T-helper 1 cell treated with Interleukin-12 subunit alpha and Interleukin-12 subunit beta and Interleukin-4 antibody, amounts not matched to agents 30 ng/mL and 1 ng/mL, for 36 hours (primary cell): ENCODE measurements around the gene XDH. TPM values are rescaled to one million over a fixed set of nuclear protein-coding genes. Genes with fewer than 3 reads are reported as not detected.

Experiments used
- intact Hi-C: fragments of 100-400 bp; cut with micrococcal nuclease; formaldehyde crosslinking; loops from one replicate; pipeline ENCODE4 v1.15.1; 2024
- total RNA-seq: library from RNA; stranded (reverse); gene quantifications from 2 replicates; pipeline ENCODE4 v1.2.3, GENCODE V29; 2022

The XDH gene
- total RNA-seq, 1 donor from 2014 or later: 0.17 TPM

DNA sequence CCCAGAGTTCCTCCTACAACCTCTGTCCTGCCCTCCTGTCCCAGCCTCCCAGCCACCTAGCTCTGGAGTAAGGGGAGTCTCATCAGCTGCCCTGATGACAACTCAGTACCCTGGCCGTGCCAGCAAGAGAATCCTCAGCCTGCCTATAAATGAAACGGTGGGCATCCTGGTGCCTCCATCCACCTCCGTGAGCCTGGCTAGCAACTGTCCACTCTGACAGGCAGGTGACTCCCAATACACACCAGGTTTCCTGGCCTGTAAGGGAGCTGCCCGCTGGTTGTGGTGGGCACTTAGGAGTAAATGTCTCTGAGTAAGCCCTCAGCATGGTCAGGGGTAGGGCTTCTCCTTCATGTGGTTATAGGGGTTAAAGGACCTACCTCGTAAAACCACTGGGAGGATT lies 81.5 kb downstream of the XDH start:
- intact Hi-C loops: loop anchor here (1.0 to 5.0 kb wide), 8 partner anchors 116 to 1168 kb away; partner anchors contain the start of genes CAPN14 and GALNT14

DNA sequence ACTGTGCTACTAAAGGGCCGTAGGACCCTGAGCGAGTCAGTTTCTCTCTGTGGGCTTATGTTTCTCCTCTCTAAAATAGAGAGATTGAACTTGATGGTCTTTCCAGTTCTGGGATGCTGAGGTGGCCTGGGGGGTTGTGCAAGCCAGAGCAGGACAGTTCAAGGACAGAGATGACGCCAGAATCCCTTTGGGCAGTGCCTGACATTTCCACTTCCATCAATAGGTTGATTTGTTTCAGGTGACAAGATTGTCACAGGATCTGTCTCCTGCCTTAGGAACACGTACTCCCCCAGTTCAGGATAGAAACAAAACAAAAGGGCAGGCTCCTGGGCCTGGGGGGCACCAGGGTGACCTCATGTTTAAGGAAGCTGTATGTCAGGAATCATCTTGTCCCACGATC lies 82.0 kb downstream of the XDH start:
- intact Hi-C loops: loop anchor here (2.0 to 5.0 kb wide), 3 partner anchors 115 to 345 kb away; partner anchors contain the start of genes CAPN14 and GALNT14

DNA sequence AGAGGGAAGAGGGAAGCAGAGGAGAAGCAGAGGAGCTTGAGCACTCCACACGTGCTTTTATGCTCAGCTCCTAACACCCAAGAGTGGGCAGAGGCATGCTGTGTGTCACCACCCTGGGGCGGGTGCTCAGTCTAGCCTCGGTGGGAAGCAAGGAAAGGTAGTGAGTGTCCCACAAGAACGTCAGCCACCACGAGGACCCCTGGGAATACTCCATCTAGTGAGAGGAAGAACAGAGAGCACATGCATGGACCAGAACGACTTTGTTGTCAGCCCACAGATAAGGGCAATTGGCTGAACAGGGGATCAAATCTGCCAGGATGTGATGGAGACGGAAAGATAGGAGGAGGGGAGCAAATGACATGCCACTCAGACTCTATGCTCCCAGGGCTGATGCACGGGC lies 83.4 kb downstream of the XDH start:
- intact Hi-C loops: loop anchor here (5.0 kb wide), 2 partner anchors 114 to 344 kb away; partner anchors contain the start of gene CAPN14

DNA sequence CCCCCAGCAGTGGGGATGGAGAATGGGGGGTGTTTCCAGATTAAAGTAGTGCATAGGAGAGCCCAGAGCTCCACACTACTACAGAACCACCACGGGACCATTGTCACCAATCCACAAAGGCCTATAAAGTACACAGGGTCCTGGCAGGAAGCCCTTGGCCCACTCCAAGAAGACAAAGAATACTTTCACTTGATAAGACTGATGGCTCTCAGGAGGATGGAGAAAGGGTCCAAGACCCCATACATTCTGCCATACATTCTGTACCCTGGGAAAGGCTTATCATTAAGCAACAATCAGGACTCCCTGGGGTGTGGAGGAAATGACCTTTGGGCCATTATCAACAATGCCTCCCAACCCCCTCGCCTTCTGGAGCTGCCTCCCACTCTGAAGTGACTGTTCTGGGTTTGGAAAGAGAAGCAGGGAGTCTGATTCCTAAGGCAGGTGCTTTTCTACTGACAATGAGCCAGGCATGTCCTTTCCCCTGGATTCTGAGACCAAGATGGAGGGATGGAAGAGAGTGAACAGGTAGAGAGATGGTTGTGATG lies 85.4 kb downstream of the XDH start:
- intact Hi-C loops: loop anchor here (10.0 kb wide), 2 partner anchors 736 to 884 kb away; partner anchors contain the start of genes LCLAT1 and SPAST

DNA sequence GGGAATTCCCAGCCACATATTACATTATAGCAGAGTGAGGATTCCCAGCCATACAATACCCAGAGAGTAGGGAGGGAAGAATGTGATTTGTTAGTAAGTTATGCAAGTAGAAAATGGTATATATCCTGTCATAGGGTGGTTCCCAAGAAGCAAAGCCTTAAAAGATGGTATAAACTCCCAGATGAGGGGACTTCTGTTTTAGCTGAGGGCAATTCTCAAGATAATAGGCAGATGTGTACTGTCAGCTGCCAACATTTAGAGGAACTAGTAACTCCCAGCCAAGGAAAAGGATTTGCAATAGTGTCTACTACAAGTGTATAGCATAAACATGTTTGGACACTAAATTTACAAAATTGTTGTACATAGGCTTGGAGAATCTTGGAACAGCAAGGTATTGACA lies 86.5 kb downstream of the XDH start:
- intact Hi-C loops: loop anchor here (10.0 kb wide), 2 partner anchors 737 to 883 kb away; partner anchors contain the start of genes LCLAT1 and SPAST

DNA sequence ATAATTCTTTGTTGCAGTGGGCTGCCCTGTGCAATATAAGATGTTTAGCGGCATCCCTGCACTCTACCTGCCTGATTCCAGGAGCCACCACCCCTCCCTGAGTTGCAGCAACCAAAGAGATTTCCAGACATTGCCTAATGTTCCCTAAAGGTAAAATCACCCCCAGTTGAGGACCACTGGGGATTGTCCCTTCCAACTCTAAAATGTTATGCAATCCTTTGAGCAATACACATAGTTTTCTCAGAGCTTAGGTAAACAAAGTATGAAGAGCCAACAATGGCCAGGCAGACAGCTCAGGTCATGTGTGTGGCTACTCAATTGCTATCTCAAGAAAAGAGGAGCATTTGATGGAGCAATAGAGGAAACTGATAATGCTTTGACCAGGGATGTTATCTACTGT lies 87.0 kb downstream of the XDH start:
- intact Hi-C loops: loop anchor here (10.0 kb wide), 2 partner anchors 737 to 883 kb away; partner anchors contain the start of genes LCLAT1 and SPAST

DNA sequence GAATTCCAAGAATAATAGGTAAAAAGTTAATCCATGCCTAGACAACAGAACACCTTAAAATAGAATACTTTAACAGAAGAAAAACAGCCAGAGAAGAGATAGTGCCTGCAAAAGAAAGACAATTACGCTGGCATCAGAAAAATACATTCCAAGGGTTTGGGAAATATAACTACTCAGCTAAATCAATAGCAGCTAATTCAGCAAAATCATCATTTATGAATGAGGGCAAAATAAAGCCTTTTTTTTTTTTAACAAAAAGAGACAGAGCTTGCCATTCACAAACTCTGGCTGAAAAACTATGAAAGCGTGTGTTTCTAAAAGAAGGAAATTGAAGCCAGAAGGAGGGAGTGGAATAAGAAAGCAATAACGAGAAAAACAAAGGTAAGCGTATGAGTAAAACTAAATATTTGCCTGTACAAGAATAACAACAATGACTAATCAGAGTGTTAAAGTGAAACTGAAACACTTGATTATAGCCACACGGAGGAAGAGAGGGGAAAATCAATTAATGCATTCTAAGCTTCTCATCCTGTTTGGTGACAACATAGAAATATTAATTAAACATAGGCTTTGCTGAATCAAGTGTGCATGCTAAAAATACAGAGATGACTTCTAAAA lies 90.4 kb downstream of the XDH start:
- intact Hi-C loops: loop anchor here (1.0 to 10.0 kb wide), 8 partner anchors 90 to 1178 kb away; partner anchors contain the start of genes EHD3, LBH, LCLAT1 and SPAST

DNA sequence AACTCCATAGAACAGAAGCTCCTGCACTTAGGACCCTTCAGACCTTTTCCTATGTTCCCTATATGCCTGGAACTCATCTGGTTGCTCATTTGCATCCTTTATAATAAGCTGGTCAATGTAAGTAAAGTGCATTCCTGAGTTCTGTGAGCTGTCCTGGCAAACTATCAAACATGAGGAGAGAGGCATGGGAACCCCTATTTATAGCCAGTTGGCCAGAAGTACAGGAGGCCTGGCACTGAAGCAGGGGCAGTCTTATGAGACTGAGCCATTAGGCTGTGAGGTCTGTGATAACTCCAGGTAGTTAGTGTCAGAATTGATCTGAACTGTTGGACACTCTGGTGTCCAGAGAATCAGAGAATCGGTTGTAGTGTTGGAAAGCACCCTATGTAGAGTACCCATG lies 92.2 kb downstream of the XDH start:
- intact Hi-C loops: loop anchor here (5.0 to 10.0 kb wide), 4 partner anchors 742 to 1090 kb away; partner anchors contain the start of genes LBH, LCLAT1 and SPAST

DNA sequence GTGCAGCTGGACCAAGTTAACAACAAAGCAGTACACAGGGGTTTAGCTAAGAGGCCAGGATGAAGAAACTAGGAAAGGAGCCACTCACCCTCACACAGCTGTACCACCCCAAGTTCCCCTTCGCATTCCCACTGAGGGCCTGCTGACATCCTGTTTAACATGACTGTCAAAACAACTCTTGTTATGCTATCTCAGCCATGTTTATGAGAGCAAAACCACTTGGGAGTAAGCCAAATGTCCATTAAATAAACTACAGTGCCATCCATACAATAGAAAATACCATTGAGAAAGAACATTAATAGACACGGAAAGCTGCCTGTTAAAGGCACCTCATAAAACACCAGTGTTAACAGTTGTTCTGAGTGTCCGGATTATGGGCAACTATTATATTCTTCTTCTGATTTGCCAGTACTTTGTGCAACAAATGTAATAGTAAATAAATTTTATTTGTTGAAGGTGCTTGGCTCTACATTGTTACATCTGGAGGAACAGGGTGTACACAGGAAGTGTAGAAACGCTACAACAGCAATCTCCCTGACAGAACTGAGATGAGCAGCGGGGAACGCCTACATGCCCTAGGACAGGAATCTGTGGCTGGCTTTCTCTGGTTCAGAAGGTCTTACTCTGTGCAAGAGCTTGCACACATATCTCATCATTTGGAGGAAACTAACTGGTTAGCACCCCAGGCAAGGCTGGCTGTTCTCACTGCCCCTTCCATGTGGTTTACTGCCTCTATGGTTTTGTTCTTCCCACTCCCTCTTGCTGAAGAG lies 95.0 kb downstream of the XDH start:
- intact Hi-C loops: loop anchor here (5.0 to 10.0 kb wide), 4 partner anchors 745 to 1087 kb away; partner anchors contain the start of genes LBH, LCLAT1 and SPAST

DNA sequence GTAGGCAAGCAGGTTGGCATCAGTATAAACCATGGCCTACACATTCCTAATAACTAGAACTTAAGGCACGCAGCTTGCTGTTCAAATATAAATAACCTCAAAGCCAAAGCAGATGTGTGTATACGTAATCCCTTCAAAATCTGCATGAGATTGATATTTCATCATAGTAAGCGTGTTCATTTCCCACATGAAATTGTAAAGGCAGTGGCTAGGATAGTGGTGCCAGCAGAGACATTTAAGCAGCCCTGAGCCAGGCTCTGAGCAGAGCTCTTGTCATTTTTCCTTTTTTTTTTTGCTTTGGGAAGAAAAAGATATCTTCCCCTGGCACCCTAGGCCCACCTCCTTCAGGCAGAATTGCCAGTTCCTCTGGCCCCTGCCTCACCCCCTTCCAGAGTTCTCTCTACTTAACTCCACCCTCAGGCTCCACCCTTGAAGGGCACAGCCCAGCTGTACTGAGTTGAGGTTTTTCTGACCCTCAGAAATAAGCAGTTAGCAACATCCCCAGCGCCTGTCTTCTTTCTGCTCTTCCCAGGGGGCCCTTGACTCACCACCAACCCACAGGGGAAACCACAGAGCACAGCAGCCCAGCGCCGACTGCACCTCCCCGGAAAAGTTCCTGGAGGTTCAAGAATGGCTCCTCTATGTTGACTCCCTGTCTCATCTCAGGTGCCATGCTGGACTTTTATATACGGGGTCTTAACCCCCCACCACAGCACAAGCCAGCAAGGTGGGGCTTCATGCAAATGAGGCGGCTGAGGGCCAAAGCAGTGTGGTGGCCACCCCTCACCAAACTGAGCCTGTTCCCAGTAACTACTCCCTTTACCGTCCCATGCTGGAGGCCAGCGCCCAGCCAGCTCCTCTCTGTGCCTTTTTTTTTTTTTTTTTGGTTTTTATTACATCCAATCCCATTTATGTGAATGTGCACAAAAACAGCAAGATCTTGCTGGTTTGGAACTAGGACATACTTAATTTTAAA lies 95.9 kb downstream of the XDH start:
- intact Hi-C loops: no loop called here

DNA sequence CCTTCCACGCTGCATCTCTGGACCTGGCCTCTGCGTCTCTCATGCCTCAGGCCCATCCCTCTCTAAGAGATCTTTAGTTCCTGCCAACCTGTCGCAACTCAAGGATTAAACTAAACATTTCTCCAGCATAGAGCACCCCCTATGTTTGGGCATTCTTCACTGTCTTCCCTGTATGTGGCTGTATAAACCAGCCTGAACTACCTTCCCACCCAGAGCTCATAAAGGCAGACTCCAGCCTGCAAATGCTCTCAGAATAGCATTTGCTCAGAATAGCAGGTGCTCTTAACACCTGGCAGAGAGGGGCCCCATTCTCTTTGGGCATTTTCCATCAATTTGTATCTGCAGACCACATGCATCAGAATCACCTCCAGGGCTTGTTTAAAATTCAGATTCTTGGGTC lies 97.1 kb downstream of the XDH start:
- intact Hi-C loops: no loop called here

DNA sequence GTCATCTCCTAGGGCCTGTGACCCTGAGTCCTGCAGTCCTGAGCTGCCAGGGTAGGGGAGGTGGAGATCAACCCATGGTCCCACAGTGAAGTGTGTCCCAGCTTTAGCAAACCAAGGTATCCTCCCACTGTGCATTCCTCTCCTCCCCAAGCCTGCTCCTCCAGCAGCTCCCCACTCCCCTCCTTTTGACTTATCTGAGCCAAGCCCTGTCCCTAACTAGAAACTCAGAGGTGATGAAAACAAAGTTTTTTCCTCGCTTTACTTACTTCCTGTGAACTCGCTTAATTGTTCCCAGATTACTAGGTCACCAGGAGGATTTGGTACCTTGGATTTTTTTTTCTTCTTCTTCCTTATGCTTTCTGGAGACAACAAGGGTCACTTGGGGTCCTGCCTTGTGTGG lies 99.8 kb downstream of the XDH start:
- intact Hi-C loops: no loop called here

DNA sequence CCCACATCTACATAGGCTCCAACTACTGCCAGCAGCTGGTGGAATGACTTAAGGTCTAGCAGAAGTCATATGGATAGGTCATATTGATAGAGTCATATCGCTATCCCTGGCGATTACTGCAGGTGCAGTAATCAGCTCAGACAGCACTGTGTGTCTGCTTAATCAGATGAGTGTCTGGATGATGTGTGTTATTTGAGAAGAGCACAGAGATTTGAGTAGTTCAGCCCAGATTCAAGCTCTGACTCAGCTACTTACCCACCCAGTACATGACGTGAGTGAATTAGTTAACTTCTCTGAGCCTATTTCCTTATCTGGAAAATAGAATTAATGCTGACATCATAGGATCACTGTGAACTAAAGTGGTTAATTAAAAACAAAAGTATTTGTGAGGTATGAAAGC lies 101.6 kb downstream of the XDH start:
- intact Hi-C loops: no loop called here

DNA sequence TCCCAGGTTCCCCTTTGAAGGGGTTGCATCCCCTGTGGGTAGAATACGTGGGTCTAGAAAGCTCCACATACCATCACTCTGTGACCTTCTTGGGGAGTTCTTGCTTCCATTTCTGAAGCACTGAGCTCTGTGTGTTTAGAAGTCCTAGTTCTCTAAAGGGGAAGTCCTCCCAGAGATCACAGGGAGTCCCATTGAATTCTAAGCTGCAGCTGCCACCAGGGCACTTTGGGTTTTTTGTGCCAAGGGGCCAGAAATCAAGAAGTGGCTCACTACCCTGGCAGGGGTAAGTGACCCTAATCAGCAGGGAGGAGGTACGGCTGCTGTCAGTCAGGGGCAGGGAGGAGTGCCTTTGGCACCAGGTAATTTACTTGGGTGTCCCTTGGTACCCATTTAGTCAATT lies 109.7 kb downstream of the XDH start:
- intact Hi-C loops: no loop called here

DNA sequence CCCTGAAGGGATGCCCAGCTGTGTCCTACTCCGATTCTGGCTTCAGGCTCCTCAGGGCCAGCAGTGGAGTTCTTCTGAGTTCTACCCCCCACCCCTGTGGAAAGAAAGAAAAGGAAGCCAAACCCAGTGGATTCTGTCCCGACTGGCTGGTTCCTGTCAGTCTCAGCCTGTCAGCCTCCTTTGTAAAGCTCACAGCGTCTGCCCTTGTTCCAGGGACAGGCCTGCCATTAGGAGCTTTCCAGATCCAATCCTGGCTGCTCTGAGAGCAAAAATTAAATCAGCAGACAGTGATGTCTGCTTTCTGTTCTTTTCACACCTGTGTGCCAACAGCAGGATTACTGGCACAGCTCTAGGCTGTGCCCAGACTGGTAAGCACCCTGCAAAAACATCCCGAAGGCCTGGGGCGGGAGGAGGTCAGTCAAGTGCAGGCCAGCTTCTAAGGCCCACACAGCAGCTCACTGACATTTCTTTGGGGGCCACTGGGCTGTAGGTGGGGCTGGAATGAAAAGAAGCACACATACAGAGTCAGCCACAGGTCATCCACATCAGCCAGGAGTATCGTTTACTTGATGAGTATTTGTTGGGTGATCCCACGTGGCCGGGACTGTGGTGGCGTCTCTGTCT lies 111.5 kb downstream of the XDH start:
- intact Hi-C loops: no loop called here

DNA sequence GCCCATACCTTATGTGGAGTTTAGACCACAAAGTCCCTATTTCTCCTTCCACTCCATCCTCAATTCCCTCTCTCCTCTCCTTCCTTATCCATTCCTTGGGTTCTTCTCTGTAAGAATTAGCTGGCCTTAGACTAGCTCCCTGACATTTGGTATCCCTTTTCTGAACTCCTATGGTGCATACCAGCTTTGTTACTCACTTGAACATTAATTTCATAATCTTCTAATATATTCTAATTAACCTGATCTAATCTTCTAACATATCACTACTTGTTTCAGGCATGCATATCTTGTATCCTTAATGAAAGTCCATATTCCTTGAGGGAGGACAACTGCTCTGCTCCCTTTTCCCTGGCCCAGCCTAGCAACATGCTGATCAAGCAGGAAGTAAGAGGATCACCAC lies 114.2 kb downstream of the XDH start:
- intact Hi-C loops: no loop called here

DNA sequence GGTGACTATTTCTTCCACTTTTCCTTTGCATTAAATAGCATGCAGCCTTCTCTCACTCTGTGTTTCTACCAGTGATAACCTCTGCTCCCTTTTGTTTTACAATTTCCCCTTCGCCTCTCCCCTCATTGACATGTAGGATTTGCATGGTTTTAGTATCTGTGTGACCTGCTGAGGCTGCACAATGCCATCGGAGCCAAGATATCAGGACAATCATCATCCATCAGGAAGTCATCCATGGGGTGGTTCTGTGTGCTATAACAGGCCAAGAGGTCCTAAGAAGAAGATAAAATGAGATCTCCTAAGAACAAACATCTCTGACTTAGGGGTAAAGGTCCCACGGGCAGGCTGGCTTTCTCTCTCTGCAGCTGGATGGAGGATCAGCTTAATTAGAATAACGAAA lies 115.0 kb downstream of the XDH start:
- intact Hi-C loops: no loop called here

DNA sequence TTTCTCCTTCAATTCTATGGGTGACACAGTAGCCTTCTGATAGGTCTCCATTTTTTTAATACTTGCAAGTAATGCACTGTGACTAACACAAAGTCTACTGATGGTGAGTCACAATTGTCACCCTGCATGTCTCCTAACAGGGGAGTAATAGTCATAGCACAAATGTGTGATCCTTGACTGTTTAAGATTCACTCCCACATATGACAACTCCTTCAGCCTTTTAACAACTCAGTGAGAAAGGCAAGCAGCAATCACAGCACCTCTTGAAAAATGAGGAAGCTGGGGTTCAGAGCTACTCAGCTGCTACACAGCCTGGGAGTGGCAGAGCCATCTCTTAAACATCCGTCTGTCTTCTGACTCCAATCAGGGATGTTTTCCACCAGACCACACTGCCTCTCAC lies 116.8 kb downstream of the XDH start:
- intact Hi-C loops: no loop called here

DNA sequence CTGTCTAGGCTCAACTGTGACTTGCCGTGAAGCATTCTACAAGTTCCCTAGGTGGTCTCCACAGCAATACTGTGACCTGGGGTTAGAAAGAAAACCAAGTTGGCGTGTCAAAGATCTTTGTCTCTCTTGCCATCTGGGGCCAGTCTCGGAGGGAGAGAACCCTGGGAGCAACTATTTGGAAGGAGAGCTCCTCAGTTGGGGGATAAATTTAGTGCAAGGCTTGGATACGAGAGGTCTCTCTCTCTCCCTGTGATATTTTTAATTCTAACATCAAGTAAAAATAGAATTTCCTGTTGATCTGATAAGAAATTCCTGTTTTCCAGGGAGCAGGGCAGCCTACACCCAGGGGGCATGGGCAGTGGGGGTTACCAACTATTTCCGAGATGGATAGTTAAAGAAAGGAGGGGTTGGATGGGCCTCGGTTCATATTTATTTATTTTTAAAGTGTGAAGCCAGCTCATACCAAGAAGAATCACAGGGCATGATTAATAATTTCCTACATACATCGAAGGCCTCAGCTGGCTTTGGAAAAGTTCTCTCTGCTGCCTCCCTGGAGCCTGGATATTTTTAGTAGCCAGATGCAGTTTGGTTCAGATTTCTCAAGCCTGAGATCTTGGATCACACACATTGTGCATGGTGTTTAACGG lies 117.8 kb downstream of the XDH start:
- intact Hi-C loops: no loop called here

DNA sequence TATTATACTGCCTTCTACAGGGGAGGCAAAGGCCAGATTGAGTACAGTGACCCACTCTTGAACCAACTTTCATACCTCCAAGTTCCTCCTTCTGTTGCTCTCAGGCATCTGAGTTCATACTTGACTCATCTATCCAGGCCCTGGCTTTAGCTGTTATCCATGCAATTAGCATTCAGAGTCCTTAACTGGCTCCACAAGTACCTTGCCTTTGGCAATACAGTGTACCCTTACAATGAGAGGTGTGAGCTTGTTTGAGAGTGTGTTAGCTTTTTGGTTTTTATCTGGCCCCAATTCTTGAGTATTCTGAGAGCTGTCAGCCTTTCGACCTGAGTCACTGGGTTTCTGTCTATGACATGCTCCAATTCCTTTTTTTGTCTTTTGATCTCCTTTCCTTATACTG lies 120.3 kb downstream of the XDH start:
- intact Hi-C loops: no loop called here
